Activated CD8-positive, alpha-beta memory T cell treated with anti-CD3 and anti-CD28 coated beads for 1 hour (primary cell): ENCODE results near the gene FLVCR1.
"Not testable (repeated sequence)": the region's sequence is repeated elsewhere in the genome, so short reads cannot be mapped to it uniquely, and the experiment has no call there.

Experiments used
- DNase-seq, 2 donors: peaks; one replicate each; pipeline ENCODE4 v3.0.0-alpha.2; 2020; ENCODE audit warnings: low read depth in 1 of 2; ENCODE audit errors: extremely low read depth in 1 of 2

FLVCR1 gene

DNA sequence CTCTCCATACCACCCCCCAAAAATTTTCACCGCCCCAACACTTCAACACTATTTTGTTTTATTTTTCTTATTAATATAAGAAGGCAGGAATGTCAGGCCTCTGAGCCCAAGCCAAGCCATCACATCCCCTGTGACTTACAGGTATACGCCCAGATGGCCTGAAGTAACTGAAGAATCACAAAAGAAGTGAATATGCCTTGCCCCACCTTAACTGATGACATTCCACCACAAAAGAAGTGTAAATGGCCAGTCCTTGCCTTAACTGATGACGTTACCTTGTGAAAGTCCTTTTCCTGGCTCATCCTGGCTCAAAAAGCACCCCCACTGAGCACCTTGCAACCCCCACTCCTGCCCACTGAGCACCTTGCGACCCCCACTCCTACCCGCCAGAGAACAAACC, 56.0 kb downstream of the FLVCR1 start:
- not testable (repeated sequence) for DNase-seq

DNA sequence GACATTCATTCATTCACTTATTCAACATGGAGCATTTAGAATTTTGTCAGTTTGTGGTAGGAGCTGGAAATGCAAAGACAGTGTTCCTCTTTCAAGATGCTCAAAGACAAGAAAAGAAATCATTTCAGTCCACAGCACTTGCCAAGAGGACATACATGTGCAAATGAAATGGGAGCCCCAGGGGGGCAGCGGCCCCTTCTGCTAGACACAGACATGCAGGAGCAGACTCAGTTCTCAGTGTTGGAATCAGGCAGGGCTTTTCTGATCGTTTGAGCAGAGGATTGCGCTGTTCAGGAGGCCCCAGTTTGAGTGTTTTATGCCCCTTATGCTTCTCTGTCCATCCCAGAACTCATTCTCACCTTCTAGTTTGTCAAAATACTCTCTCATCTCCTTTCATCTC, 56.7 kb downstream of the FLVCR1 start:
- DNase-seq = no peak

DNA sequence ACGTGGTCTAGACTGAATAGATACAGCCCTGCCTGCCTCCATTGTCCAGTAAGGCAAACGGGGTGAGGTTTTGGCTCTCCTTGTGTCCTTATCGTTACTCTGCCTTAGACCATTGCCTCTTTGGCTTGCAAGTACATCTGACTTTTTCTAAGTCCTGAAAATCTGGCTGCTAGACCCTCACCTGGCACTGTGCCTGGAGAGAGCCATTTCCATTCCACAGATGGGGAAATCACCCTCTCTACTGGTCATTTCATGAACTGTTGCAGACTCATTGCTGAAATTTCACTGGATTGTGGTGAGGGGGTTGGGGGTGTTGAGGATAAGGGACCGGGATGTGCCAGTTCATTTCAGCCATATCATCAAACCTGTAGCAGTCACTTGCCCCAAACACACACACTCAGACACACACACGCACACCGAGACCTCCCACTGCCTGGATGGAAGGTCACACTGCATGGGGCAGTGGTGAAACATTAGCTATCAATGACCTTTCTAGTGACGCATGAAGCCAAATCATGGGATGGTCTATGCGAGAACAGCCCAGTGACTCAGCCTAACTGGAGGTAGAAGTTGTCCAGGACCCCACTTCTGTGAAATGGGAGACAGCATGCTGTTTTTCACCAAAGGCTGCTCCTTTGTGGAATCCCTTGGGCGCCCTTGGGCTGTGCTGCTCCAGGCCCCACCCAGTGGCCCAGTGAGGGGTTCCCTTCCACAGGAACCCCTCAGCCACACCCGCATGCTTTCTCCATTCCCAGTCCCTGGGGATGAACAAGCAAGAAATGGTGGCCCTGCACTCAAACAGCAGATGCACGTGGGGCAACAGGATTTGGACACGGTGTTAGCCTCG, 57.4 kb downstream of the FLVCR1 start:
- no peak for DNase-seq

DNA sequence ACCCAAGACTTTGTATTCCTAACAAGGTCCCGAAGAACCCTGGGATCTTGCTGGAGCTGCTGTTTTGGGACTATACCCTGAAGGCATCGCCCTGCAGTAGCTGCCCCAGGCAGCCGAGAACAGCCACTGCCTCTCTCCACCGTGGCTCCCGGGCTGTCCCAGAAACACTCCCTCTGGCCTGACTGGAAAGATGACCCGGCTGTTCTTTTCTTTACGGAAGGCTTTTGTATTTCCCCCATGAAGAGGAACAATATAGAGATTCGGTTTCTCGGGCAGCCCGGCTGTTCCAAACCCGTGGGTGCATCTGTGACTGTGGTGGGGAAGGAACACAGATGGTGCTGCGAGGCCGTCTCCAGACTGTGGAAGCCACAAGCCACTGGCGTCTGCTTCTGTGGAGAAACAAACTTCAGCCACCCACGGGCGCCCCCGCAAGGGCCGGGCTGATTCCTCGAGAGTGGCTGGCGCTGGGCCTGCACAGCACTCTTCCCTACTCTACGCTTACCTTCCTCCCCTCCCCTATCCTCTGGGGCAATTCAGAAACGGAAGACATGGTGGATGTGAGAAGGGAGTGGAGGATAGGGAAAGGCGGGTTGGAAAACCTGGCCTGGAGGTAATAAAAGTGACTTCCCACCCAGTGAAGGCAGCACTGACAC, 58.5 kb downstream of the FLVCR1 start:
- no peak for DNase-seq

DNA sequence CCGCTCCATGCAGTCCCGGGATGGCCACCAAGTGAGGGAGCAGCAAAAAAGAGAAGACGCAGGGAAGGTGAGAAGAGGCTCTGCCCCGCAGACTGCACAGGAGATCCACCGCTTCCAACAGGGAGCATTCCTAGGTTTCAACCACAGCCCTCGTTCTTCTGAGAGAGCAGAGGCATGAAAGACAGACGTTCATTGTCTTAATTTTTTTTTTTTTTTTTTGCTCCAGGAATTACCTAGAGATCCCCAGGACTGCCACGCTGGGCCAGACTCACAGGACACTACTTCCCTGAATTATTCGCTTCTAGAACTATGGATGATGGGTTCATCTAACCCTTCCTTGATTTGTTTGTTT, 59.0 kb downstream of the FLVCR1 start:
- DNase-seq = no peak

DNA sequence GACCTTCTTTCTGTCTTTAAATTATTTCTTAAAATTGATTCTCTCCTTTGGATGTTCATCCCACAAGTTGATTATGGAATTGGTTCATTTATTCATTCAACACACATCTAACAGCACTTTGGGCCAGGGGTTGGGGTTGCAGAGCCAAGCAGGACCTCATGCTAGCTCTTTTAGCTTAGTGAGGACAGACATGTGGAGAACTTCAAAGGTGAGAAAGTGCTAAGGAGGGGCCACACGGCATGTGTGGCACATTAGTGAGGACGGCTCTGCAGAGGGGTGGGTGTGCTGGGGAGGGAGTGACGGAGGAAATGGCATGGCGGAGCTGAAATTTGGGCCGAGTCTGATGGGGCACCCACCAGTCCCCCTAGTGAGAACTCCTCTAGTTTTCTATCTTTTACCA, 59.8 kb downstream of the FLVCR1 start:
- DNase-seq = no peak

DNA sequence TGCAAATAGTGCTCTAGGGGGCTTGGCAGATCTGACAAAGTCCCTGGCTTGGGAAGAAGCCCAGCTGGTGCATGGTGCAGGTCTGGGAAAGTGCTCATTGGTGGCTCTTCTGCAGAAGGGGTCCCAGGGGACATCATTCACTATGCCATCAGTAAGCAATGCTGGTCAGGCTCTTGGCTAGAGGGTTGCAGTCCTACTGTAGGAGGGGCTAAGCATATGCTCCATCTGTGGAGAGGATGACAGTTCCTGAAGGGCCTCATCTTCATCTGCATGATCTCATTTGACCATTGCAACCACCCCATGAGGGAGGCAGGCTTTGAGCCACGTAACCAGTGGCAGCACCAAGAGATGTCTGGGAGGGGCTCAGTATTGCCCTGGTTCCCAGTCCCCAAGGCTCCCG, 60.7 kb downstream of the FLVCR1 start:
- DNase-seq = no peak

DNA sequence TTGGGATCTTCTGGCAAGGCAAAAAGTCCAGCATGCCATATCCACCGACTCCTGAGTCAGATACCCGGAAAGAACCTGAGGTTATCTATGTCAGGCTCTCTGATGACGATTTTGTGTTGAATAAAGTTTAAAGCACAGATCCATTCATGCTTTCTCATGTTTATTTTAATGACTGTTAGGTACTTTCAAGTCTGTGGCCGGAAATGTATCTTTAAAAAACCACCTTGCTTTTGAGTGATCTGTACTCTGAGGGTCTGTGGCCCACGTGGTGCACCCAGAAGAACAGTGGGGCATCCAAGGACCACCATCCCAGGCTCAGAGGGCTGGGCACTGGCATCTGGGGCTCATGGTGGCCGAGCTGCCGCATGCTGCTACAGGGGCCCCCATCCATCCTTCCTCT, 62.2 kb downstream of the FLVCR1 start:
- DNase-seq = no peak

DNA sequence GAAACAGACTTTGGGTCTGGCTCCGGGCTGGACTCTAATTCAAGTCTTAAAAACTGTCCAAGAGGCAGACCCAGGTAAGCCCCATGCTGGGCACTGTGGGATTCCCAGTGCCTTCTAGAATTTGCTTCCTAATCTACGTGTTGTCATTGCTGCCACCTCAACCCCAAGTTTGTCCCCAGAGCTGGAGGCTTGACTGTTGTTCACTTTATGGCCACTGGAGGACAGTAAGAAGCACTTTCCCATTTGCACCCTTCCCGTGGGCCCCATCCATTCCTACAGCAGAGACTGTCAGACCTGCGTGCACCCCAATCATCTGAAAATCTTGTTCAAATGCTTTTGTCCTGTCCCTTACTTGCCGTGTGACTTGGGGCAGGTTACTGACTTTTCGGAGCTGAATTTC, 62.8 kb downstream of the FLVCR1 start:
- DNase-seq = no peak

DNA sequence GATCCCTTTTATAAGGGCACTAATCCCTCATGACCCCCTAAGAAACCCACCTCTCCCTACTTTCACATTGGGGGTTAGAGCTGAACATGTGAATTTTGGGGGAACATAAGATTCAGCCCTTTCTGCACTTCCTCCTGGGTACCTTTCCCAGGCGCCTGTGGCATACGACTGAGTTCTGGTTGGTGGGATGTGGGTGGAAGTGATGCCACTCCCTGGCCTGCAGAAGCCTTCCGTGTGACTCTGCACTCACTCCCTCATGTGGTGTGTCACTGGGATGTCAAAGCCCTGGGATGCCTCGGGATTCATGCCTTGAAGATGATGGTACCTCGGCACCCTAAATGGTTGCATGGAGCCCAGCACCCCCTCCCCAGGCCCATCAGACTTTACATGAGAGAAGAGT, 63.9 kb downstream of the FLVCR1 start:
- no peak for DNase-seq

DNA sequence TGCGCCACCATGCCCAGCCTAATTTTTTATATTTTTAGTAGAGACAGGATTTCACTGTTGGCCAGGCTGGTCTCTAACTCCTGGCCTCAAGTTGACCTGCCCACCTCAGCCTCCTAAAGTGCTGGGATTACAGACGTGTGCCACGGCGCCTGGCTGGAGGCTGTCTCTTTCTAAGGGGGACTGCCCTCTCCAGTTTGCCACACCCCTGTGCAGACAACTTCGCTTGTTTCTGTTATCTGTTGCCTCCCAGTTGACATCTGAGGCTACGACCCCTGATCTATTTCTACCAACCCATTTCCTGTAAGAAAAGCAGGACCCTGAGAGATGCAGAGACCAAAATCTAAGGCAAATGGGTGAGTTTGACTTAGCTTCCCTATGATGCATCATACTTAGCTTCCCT, 68.3 kb downstream of the FLVCR1 start:
- DNase-seq = no peak

DNA sequence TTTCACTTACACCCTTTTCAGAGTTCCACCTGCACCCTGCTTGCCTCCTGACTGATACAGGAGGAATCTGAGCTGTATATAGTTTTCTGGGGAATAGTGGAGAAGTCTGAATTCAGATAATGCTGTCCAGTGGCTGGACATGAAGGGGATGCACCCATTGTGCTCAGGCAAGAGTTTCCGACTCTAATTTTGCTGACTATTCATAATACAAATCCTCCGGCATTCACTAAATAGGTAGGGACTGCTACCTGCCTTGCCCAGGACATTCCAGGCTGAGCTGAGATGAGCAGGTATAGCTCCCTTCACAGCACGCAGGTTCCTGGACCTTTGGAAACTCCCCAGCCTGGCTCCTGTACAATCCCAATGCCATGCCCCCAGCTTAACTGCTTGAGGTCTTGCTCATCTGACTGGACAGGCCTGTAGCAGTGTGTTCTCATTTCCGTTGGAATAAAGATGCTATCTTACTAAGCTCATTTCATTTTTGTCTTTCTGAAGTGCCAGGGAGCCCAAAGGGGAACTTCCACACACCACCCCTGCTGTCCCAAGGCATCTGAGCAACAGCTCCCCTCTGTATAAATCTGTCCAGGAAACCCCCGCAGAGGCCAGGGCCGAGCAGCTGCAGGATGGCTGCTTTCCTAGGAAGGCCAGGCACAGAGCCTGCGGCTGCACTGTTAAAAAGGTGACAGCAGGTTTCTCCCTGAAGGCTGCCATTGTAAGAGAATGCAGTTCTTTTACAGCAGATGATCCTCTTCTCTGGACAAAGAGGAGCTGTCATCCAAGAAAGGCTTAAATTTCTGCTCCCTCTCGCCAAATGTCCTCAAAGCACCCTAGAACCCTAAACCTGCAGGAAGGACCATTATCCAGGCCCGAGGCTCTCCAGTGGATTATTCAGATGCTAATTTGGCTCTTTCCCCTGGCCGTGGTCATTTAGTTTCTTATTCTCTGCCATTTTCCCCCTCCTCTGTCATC, 70.5 kb downstream of the FLVCR1 start:
- DNase-seq = no peak

DNA sequence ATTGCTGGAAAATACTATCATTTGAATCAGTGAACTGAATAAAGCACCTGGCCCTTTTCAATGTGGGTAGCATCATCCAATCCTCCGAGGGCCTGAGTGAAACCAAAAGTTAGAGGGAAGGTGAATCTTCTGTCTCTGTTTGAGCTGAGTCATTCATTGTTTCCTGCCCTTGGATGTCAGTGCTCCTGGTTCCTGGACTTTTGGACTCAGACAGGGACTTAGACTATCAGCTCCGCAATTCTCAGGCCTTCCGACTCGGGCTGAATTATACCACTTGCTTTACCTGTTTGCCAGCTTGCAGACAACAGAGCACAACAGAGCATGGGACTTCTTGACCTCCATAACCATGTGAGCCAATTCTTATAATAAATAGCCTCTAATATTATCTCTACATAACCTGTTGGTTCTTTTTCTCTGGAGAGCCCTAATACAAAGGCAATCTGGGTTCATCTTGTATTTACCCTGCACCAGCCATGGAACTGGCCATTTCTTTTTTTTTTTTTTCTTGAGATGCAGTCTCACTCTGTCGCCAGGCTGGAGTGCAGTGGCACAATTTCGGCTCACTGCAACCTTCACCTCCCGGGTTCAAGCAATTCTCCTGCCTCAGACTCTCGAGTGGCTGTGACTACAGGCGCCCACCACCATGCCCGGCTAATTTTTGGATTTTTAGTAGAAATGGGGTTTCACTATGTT, 73.1 kb downstream of the FLVCR1 start:
- no peak for DNase-seq

DNA sequence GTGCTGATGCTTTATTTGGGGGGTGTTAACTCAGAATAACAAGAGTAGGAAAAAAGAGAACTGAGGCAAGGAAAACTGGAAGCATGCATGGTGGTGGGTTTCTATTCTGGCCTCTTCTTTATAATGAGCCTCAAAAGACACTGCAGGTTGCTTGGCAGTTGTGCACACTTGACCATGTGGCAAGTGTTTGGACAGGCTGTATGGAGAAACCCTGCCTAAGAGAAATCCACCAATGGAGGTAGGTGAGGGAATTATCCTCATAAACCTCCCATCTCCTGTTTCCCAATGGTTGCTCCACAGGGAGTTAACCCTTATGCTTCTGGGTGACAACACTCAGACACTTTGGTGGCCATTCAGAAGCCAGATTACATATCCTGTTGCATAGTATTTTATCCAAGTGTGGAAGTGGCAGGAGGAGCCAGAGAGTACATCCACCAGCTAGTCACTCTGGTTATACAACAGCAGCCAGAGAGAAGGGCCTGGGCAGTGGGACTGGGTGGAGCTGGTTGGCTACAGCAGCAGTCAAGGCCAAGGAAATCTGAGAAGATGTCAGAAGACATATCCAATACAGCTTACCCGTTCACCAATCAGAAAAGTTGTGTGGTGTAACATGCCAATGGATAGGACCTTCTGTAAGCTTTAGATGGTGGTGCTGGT, 75.9 kb downstream of the FLVCR1 start:
- DNase-seq = no peak

DNA sequence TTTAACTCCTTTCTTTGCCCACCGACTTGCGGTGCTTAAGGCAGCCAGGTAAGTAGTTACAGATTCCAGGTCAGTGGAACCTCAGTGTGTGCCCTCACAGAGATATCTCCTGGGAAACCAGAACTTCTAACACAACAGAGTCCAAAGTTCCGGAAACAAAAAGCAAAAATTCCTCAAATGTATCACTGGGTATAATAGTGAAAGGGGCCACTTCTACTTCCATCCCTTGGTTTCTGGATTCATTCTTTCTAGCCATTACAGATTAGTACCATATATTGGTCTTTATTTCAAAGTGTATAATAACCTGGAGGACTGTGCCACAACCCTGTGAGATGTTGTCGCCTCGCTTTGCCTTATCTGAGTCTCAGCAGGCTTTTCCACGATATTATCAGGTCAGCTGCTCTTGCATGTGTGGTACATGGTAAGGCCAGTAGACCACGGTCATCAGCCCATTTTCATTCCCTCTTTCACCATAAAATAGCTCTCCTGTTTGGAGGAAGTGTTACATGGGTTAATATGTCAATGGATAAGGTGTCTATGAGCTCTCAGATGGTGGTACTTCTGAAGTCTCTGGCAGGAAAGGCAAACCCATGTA, 77.4 kb downstream of the FLVCR1 start:
- no peak for DNase-seq

DNA sequence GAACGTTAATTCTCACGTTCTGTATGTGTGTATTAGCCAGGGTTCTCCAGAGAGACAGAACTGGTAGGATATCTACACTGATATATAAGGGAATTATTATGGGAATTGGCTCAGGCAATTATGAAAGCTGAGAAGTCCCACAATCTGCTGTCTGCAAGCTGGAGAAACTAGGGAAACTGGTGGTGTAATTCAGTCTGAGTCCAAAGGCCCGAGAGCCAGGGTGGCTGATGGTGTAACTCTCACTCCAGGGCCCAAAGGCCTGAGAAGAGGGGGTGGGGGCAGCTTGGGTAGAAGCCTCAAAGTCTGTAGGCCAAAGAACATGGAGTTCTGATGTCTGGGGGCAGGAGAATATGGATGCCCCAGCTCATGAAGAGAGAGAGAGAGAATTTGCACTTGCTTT, 79.0 kb downstream of the FLVCR1 start:
- DNase-seq = no peak

DNA sequence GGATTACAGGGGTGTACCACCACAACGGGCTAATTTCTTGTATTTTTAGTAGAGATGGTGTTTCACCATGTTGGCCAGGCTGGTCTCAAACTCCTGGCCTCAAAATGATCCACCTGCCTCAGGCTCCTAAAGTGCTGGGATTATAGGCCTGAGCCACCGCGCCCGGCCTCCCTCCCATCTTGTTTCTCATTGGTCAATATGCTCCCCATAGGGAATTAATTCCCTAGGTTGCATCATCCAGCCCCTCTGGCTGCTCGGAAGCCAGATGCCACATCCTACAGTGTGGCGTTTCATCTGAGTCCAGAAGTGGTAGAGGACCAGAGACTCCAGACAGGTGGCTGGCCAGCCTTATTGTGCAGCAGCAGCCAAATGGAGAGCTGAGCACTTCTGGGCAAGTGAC, 80.8 kb downstream of the FLVCR1 start:
- DNase-seq = no peak

DNA sequence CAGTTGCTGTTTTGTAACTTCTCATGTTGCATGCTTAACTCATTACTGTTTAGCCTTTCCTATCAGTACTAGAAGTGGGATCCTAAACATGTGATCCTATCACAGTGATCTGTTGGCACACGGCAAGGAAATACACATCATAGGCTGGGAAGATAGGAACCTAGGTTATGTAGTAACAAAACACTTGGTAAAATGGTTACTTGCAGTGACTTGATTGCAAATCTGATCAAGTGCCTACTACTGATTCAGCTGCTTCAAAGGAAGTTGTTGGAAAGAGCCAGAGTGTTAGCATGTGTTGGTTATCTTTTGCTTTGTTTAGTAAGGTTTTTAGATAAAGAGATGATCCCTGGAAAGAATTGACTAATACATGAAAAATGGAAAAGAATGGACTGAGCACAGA, 83.4 kb downstream of the FLVCR1 start:
- no peak for DNase-seq

DNA sequence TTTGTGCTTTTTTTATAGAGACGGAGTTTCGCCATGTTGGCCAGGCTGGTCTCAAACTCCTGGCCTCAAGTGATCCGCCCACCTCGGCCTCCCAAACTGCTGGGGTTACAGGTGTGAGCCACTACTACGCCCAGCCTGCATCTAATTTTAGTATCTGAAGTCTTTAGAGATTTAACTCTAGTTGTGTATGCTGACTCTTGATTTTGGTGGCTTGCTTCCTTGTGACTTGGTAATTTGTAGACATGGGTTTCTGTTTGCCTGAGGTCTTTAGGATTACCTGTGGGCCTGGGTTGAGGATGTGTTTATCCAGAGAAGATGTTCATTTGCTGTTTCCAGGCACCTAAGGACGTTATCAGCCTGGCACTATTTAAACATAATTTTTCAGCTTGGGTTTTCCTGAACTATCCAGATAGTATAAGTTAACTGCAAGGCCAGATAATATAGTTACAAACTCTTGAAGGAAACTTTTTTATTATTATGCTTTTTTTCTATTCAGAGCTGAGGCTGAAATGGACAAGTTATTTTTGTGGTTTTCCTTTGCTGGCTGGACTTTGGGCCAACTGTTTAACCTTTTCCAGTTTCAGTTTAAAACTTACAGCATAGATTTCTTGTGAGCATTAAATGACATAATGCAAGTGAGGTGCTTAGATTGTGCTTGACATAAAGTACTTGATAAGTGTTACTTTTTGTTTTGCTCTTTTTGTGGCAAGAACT, 84.8 kb downstream of the FLVCR1 start:
- no peak for DNase-seq

DNA sequence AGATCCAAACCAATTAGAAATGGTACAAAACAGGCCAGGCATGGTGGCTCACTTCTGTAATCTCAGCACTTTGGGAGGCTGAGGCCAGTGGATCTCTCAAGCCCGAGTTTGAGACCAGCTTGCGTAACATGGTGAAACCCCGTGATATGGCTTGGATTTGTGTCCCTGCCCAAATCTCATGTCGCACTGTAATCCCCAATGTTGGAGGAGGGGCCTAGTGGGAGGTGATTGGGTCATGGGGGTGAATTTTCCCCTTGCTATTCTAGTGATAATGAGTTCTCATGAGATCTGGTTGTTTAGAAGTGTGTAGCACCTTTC, 85.3 kb downstream of the FLVCR1 start:
- no peak for DNase-seq
